HepG2 (cell line): ENCODE measurements around the gene TRIAP1. TPM values are rescaled to one million over a fixed set of nuclear protein-coding genes. Genes with fewer than 3 reads are reported as not detected.
A peak's percentile ranks its signal among the peaks of the same experiment; 100 is the strongest.

ENCODE experiments used
- CBX5 ChIP-seq: sonication (generic); formaldehyde crosslinking; IDR thresholded peaks from 2 replicates; pipeline ENCODE4 v1.4.0; 2020; ENCODE audit warnings: missing genetic modification reagents, borderline replicate concordance
- DMAP1 ChIP-seq: IDR thresholded peaks from 2 replicates; pipeline ENCODE4 v1.6.1; 2016
- HDAC1 ChIP-seq: sonication (generic); formaldehyde crosslinking; IDR thresholded peaks from 2 replicates; pipeline ENCODE4 v1.5.1; 2020; ENCODE audit warnings: mild to moderate bottlenecking, missing genetic modification reagents
- HDAC2 ChIP-seq: sonication (generic); formaldehyde crosslinking; IDR thresholded peaks from 2 replicates; pipeline ENCODE4 v1.4.0; 2020; ENCODE audit warnings: missing genetic modification reagents
- HDAC6 ChIP-seq: fragments of 200-600 bp; sonication (generic); IDR thresholded peaks from 2 replicates; pipeline ENCODE4 v1.7.0; 2017; ENCODE audit warnings: mild to moderate bottlenecking, antibody characterized with exemption, low read length, low read depth
- KAT2B ChIP-seq: fragments of 150-350 bp; IDR thresholded peaks from 2 replicates; pipeline ENCODE4 v1.6.1; 2014; ENCODE audit warnings: low read depth, low read length, borderline replicate concordance
- KLF15 ChIP-seq: sonication (generic); formaldehyde crosslinking; IDR thresholded peaks from 2 replicates; pipeline ENCODE4 v1.8.1; 2023; ENCODE audit warnings: borderline replicate concordance, mild to moderate bottlenecking, inconsistent platforms, missing genetic modification reagents, mixed read lengths
- MED13 ChIP-seq: sonication (generic); formaldehyde crosslinking; IDR thresholded peaks from 2 replicates; pipeline ENCODE4 v1.5.0; 2020; ENCODE audit warnings: missing genetic modification reagents
- NAIF1 ChIP-seq: sonication (generic); formaldehyde crosslinking; IDR thresholded peaks from 2 replicates; pipeline ENCODE4 v1.5.0; 2020; ENCODE audit warnings: mild to moderate bottlenecking, missing genetic modification reagents, borderline replicate concordance
- NR2F6 ChIP-seq, 2 experiments: IDR thresholded peaks; 2 replicates each; pipeline ENCODE4 v1.6.1; 2016; ENCODE audit warnings: antibody characterized with exemption in 1 of 2, mild to moderate bottlenecking in 1 of 2
- PHF20 ChIP-seq: sonication (generic); formaldehyde crosslinking; IDR thresholded peaks from 2 replicates; pipeline ENCODE4 v1.5.0; 2020; ENCODE audit warnings: mild to moderate bottlenecking, missing genetic modification reagents
- PRMT3 ChIP-seq: sonication (generic); formaldehyde crosslinking; IDR thresholded peaks from 2 replicates; pipeline ENCODE4 v1.8.1; 2022; ENCODE audit warnings: low read depth, mild to moderate bottlenecking, moderate library complexity, missing genetic modification reagents, borderline replicate concordance
- RARG ChIP-seq: sonication (generic); formaldehyde crosslinking; IDR thresholded peaks from 2 replicates; pipeline ENCODE4 v1.4.0; 2020; ENCODE audit warnings: low read depth, mild to moderate bottlenecking, missing genetic modification reagents
- SKI ChIP-seq: fragments of 450-650 bp; IDR thresholded peaks from one replicate; pipeline ENCODE4 v1.6.1; 2018; ENCODE audit warnings: mild to moderate bottlenecking; ENCODE audit not compliant: partially characterized antibody
- STAT5B ChIP-seq: sonication (generic); formaldehyde crosslinking; IDR thresholded peaks from 2 replicates; pipeline ENCODE4 v1.4.0; 2020; ENCODE audit warnings: missing genetic modification reagents
- TBX2 ChIP-seq: sonication (generic); formaldehyde crosslinking; IDR thresholded peaks from 2 replicates; pipeline ENCODE4 v1.5.0; 2020; ENCODE audit warnings: missing genetic modification reagents, mild to moderate bottlenecking, borderline replicate concordance
- TCF12 ChIP-seq, 2 experiments: fragments of 450-650 bp in 1 of 2; sonication (generic) in 1 of 2; formaldehyde crosslinking in 1 of 2; IDR thresholded peaks; 2 replicates each; pipeline versions ENCODE4 v1.6.1 to v1.8.0; 2017 to 2022; ENCODE audit warnings: antibody characterized with exemption in 1 of 2, mild to moderate bottlenecking in 1 of 2, missing genetic modification reagents in 1 of 2, moderate library complexity in 1 of 2
- WIZ ChIP-seq: sonication (generic); formaldehyde crosslinking; IDR thresholded peaks from 2 replicates; pipeline ENCODE4 v1.5.1; 2020; ENCODE audit warnings: mild to moderate bottlenecking, missing genetic modification reagents
- ZFP90 ChIP-seq: sonication (generic); formaldehyde crosslinking; IDR thresholded peaks from 2 replicates; pipeline ENCODE4 v1.8.0; 2022; ENCODE audit warnings: missing genetic modification reagents, mild to moderate bottlenecking, inconsistent platforms, borderline replicate concordance
- ZNF256 ChIP-seq: sonication (generic); formaldehyde crosslinking; conservative IDR thresholded peaks from 2 replicates; pipeline ENCODE4 v1.4.0; 2020; ENCODE audit warnings: missing genetic modification reagents
- polyA plus RNA-seq, 8 experiments: library from polyadenylated mRNA; depleted of rRNA in 3 of 8; stranded (reverse) in 7 of 8; unstranded in 1 of 8; fragments of >200 nt; fragmentation: Illumina TruSeq in 4 of 8; extraction: Trizol in 4 of 8; gene quantifications; 2 replicates each; pipeline versions ENCODE4 v1.2.1 to v1.2.3, GENCODE V29; 2011 to 2016; ENCODE audit warnings: low read depth in 4 of 8, missing spikeins in 1 of 8, mixed read lengths in 1 of 8; ENCODE audit not compliant: insufficient read depth in 1 of 8
- total RNA-seq, 5 experiments: library from RNA; depleted of rRNA; stranded (reverse); fragments of >200 nt; fragmentation: Illumina TruSeq; extraction: Trizol; gene quantifications; 2 replicates each; pipeline ENCODE4 v1.2.3, GENCODE V29; 2016; ENCODE audit warnings: low read depth in 1 of 5
- TF ChIP-seq, protein P1 (sequence below): sonication (generic); formaldehyde crosslinking; conservative IDR thresholded peaks from 2 replicates; pipeline ENCODE4 v1.4.0; 2020; ENCODE audit warnings: mild to moderate bottlenecking, missing genetic modification reagents, moderate library complexity
- TF ChIP-seq, protein P2 (sequence below): sonication (generic); formaldehyde crosslinking; conservative IDR thresholded peaks from 2 replicates; pipeline ENCODE4 v1.5.0; 2020; ENCODE audit warnings: missing genetic modification reagents
- TF ChIP-seq, protein P3 (sequence below): sonication (generic); formaldehyde crosslinking; IDR thresholded peaks from 2 replicates; pipeline ENCODE4 v1.4.0; 2020; ENCODE audit warnings: missing genetic modification reagents, mild to moderate bottlenecking, borderline replicate concordance

TRIAP1 gene
- total and polyA plus RNA-seq, 2 of the 13 experiments (the other 11 are each of a cell fraction or from before 2014, with no cell fraction given) = 55.0 to 117 TPM

DNA sequence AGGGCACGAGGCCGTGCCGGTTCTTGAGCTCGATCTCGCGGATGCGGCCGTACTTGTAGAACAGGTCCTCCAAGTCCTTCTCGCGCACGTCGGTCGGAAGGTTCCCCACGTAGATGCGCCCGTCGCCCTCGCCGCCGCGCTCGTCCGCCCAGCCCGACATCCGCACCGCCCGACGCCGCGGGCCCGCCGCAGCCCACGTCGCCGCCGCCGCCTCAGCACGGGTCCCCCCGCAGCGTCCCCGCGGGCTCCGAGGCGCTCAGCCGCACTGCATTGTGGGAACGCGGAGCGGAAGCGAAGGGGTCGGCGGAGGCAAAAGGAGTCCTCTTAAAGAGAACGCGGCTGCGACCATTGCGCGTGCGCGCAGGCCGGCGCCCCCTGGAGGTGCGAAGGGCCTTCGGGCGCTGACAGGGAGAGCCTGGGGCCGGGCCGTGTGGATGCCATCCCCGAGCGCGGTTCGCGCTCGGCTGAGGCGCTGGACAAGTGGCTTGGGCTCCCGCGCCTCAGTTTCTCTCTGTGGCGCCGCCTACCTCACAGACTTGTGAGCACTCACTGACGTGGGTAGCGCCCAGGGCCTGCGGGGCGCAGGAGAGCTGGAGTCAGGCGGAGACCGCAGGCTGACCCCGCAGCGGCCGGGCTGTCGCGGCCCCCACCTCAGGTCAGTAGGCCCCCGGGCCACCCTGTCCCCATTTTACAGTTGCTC, 23.4 kb upstream of the TRIAP1 start, which contains the start of gene SRSF9 (continued):
- TF ChIP-seq, protein P1, sequence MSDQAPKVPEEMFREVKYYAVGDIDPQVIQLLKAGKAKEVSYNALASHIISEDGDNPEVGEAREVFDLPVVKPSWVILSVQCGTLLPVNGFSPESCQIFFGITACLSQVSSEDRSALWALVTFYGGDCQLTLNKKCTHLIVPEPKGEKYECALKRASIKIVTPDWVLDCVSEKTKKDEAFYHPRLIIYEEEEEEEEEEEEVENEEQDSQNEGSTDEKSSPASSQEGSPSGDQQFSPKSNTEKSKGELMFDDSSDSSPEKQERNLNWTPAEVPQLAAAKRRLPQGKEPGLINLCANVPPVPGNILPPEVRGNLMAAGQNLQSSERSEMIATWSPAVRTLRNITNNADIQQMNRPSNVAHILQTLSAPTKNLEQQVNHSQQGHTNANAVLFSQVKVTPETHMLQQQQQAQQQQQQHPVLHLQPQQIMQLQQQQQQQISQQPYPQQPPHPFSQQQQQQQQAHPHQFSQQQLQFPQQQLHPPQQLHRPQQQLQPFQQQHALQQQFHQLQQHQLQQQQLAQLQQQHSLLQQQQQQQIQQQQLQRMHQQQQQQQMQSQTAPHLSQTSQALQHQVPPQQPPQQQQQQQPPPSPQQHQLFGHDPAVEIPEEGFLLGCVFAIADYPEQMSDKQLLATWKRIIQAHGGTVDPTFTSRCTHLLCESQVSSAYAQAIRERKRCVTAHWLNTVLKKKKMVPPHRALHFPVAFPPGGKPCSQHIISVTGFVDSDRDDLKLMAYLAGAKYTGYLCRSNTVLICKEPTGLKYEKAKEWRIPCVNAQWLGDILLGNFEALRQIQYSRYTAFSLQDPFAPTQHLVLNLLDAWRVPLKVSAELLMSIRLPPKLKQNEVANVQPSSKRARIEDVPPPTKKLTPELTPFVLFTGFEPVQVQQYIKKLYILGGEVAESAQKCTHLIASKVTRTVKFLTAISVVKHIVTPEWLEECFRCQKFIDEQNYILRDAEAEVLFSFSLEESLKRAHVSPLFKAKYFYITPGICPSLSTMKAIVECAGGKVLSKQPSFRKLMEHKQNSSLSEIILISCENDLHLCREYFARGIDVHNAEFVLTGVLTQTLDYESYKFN (CRISPR knock-in tag) = no peak; the same call in 1 of the 2 replicates
- TF ChIP-seq NAIF1 (CRISPR knock-in tag) (no peak), TCF12 (IDR thresholded peaks at IDR 0.05) (no peak), TCF12 (CRISPR knock-in tag; IDR thresholded peaks at IDR 0.05) (no peak), RARG (CRISPR knock-in tag) (no peak), TBX2 (CRISPR knock-in tag) (peak; percentile 86), HDAC1 (peak; percentile 69; the same call in 1 of the 2 replicates), SKI (peak; percentile 46), HDAC6 (no peak), ZNF256 (no peak), WIZ (CRISPR knock-in tag) (no peak), PHF20 (CRISPR knock-in tag) (peak; percentile 62; the same call in 1 of the 2 replicates), HDAC2 (CRISPR knock-in tag) (peak; percentile 64; the same call in 1 of the 2 replicates), MED13 (no peak), ZFP90 (CRISPR knock-in tag) (peak; percentile 72; the same call in 1 of the 2 replicates), KLF15 (CRISPR knock-in tag) (no peak), CBX5 (CRISPR knock-in tag) (0 out of 2 replicates have a peak, but pooled peaks have one; percentile 24), DMAP1 (CRISPR knock-in tag) (peak; percentile 63), KAT2B (no peak), NR2F6 (IDR thresholded peaks at IDR 0.05) (no peak), NR2F6 (CRISPR knock-in tag; IDR thresholded peaks at IDR 0.05) (no peak; the same call in none of the 2 replicates), PRMT3 (CRISPR knock-in tag) (no peak), STAT5B (CRISPR knock-in tag) (no peak)
- TF ChIP-seq, protein P2, sequence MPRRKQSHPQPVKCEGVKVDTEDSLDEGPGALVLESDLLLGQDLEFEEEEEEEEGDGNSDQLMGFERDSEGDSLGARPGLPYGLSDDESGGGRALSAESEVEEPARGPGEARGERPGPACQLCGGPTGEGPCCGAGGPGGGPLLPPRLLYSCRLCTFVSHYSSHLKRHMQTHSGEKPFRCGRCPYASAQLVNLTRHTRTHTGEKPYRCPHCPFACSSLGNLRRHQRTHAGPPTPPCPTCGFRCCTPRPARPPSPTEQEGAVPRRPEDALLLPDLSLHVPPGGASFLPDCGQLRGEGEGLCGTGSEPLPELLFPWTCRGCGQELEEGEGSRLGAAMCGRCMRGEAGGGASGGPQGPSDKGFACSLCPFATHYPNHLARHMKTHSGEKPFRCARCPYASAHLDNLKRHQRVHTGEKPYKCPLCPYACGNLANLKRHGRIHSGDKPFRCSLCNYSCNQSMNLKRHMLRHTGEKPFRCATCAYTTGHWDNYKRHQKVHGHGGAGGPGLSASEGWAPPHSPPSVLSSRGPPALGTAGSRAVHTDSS = no peak; the same call in 1 of the 2 replicates
- TF ChIP-seq, protein P3, sequence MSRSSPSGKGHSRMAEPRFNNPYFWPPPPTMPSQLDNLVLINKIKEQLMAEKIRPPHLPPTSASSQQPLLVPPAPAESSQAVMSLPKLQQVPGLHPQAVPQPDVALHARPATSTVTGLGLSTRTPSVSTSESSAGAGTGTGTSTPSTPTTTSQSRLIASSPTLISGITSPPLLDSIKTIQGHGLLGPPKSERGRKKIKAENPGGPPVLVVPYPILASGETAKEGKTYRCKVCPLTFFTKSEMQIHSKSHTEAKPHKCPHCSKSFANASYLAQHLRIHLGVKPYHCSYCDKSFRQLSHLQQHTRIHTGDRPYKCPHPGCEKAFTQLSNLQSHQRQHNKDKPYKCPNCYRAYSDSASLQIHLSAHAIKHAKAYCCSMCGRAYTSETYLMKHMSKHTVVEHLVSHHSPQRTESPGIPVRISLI = no peak
